Inflammatory macrophage treated with lipopolysaccharide for 1 hour (primary cell): Measurements from ENCODE around the gene MYZAP.

Experiments
- DNase-seq, 2 donors: peaks; one replicate each; pipeline ENCODE4 v3.0.0-alpha.2; 2020 to 2022

The MYZAP gene

DNA sequence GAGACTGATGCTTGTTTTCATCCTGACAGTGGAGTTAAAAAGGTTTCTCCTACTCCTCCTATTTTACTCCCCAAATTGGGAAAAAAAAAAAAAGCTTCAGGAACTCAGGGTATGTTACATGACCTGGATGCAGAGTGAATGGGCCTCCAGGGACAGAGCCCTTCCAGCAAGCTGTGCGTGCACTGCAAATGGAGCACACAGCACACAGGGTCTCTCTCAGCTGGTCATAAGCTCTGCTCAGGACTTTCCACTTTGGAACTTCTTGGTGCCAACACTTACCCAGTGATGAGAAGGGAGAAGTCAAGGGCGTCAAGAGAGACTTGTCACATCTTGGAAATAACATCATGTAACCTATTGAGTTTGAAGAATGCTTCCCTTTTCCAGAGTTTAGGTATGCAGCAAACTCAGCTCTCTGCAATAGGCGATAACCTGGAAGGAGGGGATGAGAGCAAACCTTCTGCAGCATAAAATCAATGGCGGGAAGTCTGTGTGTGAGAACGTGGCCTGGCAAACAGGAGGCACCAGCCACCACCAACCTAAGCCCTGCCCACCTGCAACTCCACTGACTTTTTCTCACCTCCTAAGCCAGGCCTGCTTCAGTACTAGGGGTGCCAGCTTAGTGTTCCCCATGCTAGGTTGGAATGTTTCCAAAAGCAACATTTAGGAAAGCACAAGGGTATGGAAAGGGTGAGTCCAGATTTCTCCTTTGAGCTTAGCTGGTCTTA is 39.8 kb downstream of the MYZAP start:
- peak in 1 of 2 donors; percentile 21 for DNase-seq

DNA sequence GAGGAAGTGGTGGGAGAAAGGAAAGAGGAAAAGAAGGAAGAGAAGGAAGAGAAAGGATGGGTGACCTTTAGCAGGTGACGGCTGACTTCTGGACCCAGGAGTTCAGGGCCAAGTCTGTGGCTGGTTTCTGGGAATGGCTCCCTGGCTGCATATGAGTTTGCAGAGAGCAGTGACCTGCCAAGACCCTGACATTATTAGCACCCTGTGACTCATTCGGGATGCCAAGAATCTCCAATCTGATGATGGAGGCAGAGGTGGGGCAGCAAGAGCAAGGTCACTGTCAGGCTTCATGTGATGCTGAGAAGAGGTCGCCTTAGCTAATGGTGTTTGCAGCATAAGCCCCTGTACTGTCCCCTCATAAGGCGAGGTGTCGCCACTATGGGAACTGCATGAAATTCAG is 42.6 kb downstream of the MYZAP start:
- DNase-seq = no peak

DNA sequence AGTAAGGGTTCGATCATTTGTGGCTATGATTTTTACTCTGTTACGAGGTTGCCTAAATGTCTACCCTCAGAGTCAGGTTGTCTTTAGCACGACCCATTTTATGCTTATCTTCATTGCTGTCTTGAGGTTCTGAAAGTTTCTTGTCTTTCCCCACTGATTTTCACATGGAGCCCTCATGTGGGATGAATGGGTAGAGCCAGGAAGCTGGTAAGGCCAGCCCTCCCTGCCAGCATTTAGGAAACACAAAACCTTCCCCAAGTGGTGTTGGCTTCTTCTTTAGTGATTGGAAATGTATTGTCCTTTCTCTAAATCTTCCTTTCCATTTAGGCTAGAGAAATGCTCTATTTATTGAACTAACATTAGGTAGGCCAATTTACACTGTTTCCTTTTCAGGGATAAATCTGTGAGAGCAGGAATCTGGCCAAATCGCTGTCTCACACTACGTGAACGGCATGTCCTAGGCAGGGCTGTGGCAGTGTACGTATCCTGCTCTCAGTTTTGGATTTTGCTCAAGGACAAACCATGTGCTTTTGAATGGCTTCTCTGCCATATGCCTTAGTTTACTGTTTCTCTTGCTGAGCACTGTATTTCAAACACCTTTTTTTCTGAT is 43.7 kb downstream of the MYZAP start:
- no peak for DNase-seq

DNA sequence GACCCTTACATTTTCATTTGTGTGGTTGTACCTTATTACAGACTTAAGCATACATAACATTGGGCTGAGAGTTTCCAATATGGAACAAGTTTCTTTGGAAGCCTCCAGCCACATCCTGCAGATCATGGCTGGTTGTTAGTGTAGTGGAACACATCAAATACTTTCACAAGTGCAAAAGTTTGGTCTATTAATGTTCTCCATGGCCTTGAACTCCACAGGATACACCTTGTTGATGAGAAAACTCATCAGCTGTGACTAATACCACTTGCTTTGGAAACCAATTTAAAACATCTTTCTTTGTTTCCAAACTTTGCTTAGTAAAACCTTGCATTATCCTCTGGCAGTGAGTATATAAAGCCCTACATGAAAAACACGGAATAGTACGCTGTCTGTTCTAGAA is 46.1 kb downstream of the MYZAP start:
- no peak for DNase-seq

DNA sequence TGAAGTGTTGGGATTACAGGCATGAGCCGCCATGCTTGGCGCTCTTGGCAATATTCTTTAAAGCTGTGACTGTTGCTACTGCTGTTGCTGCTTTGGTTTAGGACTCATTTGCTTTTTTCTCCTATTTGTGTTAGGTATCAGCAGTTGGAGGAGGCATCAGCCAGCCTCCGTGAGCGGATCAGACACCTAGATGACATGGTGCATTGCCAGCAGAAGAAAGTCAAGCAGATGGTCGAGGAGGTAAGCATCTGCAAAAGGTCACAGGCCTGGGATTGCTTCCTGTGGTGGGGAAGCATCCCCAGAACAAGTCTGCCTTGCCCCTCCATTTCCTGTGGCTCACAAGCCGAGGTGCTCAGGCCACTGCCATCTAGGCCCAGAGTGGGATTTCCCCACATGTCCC is 47.6 kb downstream of the MYZAP start:
- DNase-seq = no peak

DNA sequence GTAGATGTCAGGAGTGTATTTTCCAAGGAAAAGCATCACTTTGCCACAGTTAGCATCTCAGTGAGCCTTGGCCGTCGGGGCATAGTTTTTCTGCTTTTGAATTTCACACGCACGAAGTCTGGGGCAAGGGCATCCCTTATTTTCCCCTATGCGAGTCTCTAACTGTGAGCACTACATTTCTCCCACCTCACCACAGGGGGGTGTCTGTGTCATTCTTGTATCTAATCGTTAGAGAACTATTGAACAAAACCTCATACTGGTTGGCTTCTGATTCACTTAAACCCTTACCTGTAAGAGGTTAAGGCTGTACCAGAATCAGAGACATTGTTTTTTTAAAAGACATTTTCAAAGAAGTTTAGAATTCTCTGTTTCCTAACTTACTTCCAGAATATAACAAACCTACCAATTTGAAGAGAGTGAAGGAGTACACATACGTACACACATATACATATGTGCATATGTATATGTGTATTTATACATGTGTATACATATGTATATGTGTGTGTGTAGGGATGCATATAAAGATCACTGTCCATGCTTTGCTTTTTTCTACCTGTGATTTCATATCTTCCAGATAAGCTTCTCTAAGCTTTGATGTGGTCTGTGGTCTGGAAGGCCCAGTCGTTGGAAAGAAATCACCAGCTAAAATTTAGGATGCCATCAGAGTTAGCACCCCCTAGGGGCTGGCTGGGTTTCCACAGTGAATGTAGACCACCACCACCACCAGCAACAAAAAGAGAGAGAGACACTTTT is 49.4 kb downstream of the MYZAP start:
- no peak for DNase-seq

DNA sequence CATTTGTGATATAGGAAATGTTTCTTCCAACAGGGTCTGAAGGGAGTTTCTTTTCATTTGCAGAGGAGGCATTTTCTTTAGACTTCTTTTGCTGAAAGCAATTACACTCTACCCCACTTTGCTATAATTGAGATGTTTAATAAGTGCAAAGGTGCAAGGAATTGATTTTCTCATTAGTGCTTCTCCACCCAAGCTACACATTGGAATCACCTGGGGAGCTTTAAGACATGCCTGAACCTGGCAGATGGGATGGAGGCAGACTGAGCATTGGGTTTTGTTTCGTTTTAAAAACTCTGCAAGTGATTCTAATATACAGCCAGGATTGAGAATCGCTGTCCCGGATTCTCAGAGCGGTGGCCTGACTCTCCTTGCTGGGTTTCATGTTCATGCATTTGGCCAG is 52.1 kb downstream of the MYZAP start:
- DNase-seq = no peak

DNA sequence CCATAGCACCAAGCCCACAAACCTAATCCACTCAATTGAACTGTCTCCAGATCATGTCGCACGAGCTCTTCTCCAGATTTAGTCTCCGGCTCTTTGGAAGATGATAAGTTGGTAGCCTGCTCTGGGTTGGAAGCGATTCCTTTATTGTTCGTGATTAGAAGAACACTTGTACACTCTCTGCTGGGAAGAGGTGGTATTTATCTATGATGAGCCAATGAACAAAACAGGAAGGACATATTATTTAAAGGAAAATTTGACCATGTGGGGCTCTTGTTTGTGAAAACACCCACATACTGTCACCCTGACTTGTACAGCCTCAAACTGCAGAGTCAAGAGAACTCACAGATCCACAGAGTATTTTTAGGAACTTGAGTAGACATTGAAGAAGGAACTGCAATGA is 54.4 kb downstream of the MYZAP start:
- DNase-seq = peak in 1 of 2 donors; percentile 20

DNA sequence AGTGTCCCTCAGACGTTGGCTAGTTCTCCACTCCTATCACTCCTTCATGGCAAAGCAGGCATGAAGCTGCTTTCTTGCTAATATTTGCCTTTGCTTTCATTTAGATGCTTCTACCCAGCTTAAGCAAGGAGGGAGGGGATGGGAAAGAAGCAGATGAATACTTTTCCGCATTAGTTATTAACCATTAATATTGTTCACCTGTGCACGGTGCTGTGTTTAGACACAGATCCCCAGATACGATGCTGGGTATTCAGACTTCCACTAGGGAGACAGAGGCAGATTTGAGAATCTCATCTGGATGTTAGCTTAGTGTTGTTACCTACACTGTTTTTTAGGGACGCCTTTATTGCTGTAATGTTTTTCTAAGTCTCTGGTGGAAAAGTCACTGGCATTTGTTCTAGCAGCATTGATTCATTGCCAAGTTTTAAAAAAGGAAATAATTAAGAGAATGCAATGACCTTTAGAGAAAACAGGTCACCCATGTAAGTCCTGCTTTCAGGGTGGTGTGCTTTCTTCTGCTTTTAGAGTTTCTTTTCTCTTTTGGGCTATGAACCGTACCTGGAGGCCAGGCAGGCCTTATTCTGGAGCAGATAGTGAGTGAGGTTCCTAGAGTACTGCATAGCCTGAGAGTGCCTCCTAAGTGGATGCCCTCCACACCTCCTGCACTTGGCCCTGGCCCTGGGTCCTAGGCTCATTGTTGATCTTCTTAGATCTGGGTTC is 55.5 kb downstream of the MYZAP start:
- no peak for DNase-seq

DNA sequence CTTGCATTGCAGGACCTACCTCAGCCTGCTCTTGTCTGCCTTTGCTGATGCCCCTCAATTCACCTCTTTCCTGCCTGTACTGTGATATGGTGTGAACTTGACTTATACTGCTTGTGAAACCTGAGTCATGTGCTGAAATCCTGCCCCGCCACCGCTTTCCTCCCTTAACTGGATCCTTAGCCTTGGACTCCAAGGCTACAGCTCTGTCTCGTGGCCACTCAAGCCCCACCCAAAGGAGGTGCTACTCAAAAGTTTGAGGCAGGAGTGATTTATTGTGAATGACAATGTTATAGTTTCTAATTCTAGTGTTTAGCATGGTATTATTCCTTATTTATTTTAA is 56.1 kb downstream of the MYZAP start:
- DNase-seq = no peak

DNA sequence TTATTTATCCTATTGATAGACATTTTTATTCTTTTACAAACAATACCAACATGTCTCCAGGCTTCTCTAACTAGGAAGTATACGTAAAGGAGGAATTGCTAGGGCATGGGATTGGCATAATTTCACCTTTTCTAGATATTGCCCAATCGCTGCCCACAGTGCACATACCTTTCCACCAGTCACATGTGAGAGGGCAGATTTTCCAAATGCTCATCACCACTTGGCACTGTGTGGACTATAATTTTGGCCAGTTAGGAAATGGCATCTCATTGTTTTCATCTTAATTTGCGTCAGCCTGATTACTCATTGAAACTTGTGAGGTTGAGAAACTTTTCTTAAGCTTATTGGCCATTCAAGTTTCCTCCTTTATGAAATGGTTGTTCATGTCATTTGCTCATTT is 57.4 kb downstream of the MYZAP start:
- DNase-seq = no peak

DNA sequence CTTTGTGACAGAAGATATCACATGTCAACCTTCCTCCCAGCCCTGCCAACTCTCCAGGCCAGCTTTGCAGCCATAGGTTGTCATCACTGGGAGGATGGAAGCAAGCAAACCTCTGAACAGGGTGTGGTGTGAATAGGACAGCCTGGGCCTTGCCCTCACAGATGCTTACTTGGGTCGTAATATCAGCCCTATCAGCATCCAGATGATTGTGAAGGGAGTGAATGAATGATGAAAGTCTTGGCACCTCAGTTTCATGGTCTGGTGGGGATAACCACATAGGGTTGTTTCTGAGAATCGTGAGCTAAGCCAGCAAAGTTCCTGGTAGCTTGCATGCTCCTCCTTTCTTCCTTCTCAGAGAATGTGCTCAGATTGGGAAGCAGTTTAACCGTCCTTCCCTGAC is 59.7 kb downstream of the MYZAP start:
- no peak for DNase-seq

DNA sequence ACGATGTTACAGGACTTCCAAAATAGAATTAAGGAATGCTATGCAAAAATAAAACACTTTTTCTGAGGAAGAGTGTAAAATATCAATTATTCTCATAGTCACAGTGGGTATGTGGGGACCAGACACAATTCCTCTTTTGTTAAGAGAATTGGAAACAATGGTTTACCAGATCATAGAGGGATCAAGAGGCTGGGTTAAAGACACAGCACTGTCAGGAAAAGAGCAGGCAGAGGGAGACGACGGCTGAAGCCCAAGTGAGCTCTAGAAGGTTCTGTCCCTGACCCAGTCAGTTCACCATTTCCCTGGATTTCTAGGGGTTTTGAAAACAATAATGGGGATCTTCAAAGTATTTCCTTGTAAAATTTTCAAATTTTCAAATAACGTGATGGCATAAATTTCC is 60.8 kb downstream of the MYZAP start:
- no peak for DNase-seq

DNA sequence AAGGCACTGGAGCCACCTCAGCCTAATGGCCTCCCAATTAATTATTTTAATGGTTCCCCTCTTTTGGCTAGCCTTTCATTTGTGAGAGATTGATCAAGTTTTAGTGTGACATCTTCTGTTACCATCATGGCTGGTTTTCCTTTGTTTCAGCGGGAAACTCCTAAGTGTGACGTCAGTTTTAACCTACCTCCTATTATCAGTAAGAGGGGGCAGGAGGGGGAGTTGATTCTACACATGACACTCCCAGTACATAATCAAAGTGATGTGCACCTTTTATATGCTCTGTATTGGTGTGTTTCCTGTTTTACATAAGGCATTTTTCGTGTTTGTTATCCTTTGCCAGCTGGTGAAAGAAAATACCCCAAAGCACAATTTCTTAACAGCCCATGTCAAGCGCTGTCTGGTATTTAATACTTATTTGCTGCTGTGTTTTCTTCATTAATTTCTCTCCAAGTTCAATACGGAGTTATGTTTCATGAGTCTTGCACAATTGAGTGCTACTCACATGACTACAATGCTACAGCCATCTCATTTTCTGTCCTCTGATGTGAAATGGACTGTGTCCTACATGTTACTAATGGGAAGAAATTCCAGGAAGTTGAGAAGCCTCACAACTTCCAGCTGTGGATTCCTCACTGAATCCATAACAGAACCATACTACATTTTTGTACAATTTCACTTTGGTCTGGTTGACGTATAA is 62.6 kb downstream of the MYZAP start:
- no peak for DNase-seq

DNA sequence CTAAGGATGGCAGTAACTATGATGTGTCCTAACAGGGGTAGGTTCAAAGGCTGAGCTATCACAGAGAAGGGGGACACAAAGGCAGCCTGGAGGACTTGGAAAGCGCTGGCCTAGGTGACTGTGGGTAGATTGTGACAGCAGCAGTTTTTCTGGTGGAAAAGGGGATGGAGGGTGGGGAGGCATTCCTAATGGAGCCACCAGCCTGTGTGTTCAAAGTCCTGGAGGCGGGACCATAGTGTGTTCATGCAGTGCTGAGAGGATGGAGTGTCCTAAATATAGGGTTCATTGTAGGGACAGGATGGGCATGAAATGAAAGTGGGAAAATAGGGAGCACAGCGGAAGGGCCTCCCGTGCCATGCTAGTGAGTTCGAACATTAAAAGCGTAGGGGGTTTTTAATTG is 63.3 kb downstream of the MYZAP start:
- no peak for DNase-seq

DNA sequence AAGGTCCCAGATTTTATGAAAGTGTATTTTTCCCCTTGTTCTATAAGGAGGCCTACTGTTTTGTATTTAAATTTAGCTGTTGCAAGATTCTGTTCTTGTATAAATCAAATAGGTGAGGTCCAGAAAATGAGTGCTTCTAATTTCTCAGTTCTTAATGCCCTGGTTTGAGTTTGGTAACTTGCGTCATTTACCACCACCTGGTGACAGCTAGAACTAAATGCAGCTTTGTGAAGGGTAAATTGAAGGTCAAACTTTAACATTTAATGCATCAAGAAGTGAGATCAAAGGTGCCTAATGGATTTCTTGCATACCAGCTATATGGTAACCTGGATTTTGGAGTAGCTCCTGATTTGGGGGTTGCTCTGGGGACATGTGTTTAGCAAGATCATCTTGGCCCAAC is 64.1 kb downstream of the MYZAP start:
- no peak for DNase-seq

DNA sequence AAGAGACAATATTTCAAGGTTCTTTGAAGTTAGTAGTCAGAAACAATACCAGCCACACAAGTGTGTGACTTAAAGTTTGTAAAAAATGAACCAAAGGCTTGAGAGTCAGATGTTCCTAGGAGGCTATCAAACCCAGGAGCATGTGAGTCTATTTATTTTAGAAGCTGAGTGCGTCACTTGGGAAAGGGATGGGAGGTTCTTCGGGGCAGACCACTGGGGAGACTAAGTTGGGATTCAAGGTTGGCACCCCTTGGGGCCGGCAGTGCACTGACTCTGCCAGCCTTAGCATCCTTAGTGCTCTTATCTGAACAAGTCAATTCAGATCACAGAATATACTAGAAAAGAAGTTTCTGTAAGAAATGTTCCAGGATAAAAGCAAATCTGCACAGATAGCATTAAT is 64.7 kb downstream of the MYZAP start:
- DNase-seq = no peak

DNA sequence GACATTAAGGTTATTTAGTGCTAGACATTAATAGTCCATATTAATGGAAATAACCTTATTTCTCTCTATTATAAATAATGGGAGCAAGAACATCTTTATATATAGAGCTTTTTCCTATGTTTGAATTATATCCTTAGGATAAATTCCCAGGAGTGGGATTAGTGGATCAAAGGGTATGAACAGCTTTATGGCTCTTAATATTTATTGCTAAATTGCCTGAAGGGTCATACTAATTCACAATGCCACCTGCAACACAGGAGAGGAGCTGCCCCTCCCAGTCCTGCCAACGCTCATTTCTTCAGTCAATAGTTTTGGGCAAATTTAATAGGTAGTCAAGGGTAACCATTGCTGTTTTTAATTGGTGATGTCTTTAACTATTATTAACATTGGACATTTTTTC is 65.9 kb downstream of the MYZAP start:
- no peak for DNase-seq

DNA sequence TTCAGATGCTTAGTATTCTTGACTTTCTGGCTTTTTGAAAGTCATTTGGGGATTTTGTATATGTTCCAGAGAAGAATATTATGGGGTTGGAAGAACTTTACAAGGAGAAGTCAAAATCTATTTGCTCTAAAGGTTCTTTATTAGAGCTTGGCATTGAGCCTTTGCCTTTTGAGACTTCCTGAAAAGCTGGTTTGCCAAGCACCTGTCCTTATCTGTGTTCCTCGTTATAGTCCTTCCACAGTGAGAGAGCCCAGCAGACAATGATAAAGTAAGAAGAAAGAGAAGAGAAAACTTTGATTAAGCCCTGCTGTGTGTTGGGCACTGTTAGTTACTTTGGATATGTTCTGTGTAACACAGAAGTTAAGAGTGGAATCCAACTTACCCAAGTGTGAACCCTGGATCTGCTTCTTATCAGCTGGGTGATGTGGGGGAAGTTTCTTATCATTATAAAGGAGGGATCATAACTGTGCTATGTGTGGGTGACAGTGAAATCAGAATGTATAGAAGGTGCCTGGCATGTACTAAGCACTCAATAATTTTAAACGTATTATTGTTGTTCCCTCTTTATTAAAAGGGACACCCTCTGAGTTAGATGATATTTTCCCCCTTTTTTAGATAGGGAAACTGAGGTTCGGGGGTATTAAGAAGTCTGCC is 70.5 kb downstream of the MYZAP start:
- no peak for DNase-seq

DNA sequence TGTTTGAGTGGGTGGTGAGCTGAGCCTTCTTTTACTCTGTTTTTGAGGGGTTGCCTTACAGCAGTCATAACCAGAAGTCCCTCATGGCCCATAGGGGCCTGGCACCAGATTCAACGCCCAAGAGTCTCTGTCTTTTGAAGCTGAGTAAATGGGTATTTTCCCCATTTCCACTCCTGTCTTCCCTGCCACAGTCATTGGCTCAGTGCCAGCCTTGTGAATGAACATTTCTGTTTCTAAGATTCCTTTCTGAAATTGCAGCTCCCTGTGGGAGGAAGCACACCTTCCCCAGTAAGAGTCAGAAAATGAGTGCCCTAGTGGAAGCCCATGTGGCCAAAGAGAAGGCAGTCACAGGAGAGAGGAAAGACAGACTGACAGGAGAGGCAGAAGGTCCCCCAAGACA is 71.1 kb downstream of the MYZAP start:
- DNase-seq = no peak

DNA sequence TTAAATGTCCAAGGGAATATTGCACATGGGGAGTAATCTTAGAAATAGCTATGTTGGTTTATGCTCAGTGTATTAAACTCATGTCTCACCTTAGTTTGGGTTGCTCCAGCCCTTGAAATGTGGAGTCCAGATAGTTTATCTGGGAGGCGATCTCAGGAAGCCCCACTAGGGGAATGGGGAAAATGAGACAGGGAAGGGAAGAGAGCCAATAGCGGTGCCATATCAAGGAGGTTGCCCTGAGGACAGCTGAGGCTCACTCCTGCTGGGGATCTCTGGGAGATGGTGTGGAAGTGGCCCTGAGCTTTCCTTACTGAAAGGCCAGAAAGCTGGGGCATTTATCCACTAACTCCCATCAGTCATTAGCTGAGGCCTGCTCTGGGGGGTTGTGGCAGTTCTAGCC is 71.6 kb downstream of the MYZAP start:
- no peak for DNase-seq

DNA sequence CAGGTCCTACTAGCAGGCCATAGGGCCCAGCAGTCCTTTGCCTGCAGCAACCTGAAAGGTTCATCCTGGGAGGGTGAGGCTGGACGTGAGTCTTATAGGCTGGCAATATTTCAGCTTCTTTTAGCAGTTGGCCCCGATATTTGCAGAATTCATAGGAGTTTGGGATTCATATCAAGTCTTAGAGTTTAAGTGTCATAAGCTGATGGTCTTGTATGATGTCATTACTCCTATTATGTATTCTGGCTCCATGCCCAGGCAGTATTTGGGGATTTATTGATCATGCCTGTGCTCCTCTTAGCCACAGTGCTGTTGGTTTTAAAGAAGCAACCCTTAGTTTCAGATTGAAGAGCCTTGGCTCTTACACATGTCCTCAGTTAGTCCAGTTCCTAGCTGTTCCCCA is 73.5 kb downstream of the MYZAP start:
- DNase-seq = no peak

DNA sequence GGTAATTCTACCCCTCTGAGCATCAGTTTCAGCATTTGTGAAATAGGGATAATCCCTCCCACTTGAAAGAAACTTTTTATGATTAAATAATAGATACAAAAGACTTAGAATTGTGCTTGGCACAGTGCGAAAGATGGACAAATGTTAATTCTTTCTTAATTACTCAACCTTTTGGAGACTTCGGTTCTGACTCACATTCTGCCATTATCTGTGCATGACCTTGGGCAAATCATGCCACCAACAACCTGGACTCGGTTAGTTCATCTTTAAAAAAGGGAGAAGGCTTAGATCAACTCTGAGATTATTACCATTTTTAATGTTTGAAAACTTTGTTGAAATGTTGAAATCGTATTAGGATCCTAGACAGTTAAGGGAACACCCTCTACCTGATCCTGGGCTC is 74.2 kb downstream of the MYZAP start:
- no peak for DNase-seq
